Adrenal gland (tissue), 5 donors: Measurements from ENCODE around the gene PTPRN2.

Source experiments
- CTCF ChIP-seq, 6 experiments: fragments of 450-650 bp in 4 of 6; fragments of 200-600 bp in 2 of 6; sonication (generic) in 1 of 6; IDR thresholded peaks; 1 replicate in 5 of 6; 2 replicates in 1 of 6; pipeline versions ENCODE4 v1.5.1 to v1.8.0; 2016 to 2021; ENCODE audit warnings: antibody characterized with exemption in 6 of 6, mild to moderate bottlenecking in 2 of 6, moderate library complexity in 1 of 6
- POLR2A ChIP-seq, 2 donors: fragments of 450-650 bp; IDR thresholded peaks; one replicate each; pipeline ENCODE4 v1.6.1; 2017; ENCODE audit warnings: antibody characterized with exemption in 2 of 2, mild to moderate bottlenecking in 2 of 2, moderate library complexity in 1 of 2
- donor health status: DM: no; HTN: no; CAD: no.

- TF ChIP-seq CTCF (IDR thresholded peaks at IDR 0.05) = no peak
- no peak for TF ChIP-seq POLR2A (IDR thresholded peaks at IDR 0.05)
These were observed 770.2 kb downstream of the PTPRN2 start for GRCh38 chr7:157817433-157817832.
